HCT116 (cell line): ENCODE measurements around the gene GBX1. TPM values are rescaled to one million over a fixed set of nuclear protein-coding genes. Genes with fewer than 3 reads are reported as not detected.

ENCODE experiments used
- ATAC-seq: fragments of 200-7000 bp; cut with Tn5 transposase; 2 replicates; pipeline ENCODE4 v1.9.1; 2020; ENCODE audit warnings: mild to moderate bottlenecking, moderate library complexity
- BruUV-seq: library from RNA; stranded (reverse); fragments of 400-500 nt; replicated peaks from 2 replicates; lab custom pipeline; 2021; lab: Mats Ljungman, UMichigan
- CTCF ChIA-PET: fragments of 300-600 bp; sonication (Branson Sonifier 250); formaldehyde crosslinking; loops from one replicate; lab custom pipeline; 2021; ENCODE audit warnings: antibody characterized with exemption; lab: Charles Lee
- POLR2A ChIA-PET: fragments of 300-600, 350-600 bp; sonication (Branson Sonifier 250); formaldehyde crosslinking; loops from one replicate; lab custom pipeline; 2021; ENCODE audit warnings: antibody characterized with exemption; lab: Charles Lee
- RAD21 ChIA-PET, 2 experiments: fragments of 300-600 bp; sonication (Branson Sonifier 250); formaldehyde crosslinking; loops; one replicate each; lab custom pipeline; 2023; ENCODE audit warnings: low total read pairs in 2 of 2; ENCODE audit not compliant: uncharacterized antibody in 2 of 2, unreplicated experiment in 2 of 2, low non-redundant PET in 1 of 2; lab: Charles Lee
- DNase-seq: peaks from one replicate; pipeline ENCODE4 v3.0.0-alpha.2; 2010; ENCODE audit warnings: low read depth, low spot score
- H2AFZ ChIP-seq: fragments of 200-600 bp; shearing (Covaris generic), sonication (generic); 2 replicates; pipeline ENCODE4 v1.6.1; 2017; ENCODE audit warnings: low read depth, mixed run types, mixed read lengths, antibody characterized with exemption, low read length; ENCODE audit not compliant: poor library complexity, severe bottlenecking
- H3K27ac ChIP-seq: 2 replicates; pipeline ENCODE4 v1.5.1; 2012; ENCODE audit warnings: low read depth, low read length
- H3K27me3 ChIP-seq: fragments of 200-600 bp; sonication (generic); 2 replicates; pipeline ENCODE4 v1.6.1; 2016; ENCODE audit warnings: mixed run types, low read length, mixed read lengths; ENCODE audit not compliant: insufficient read depth
- H3K36me3 ChIP-seq, 2 experiments: fragments of 200-500 bp in 1 of 2; fragments of 200-600 bp in 1 of 2; sonication (Bioruptor generic) in 1 of 2; sonication (generic) in 1 of 2; 2 replicates each; pipeline versions ENCODE4 v1.5.1 to v1.6.1; 2014 to 2016; ENCODE audit warnings: low read length in 2 of 2, inconsistent platforms in 1 of 2, mixed read lengths in 1 of 2, mixed run types in 1 of 2; ENCODE audit not compliant: insufficient read depth in 2 of 2, control insufficient read depth in 1 of 2
- H3K4me1 ChIP-seq, 2 experiments: fragments of 200-600 bp in 1 of 2; sonication (generic) in 1 of 2; 2 replicates each; pipeline versions ENCODE4 v1.5.1 to v1.6.1; 2012 to 2017; ENCODE audit warnings: low read length in 2 of 2, inconsistent platforms in 1 of 2, mild to moderate bottlenecking in 1 of 2, mixed read lengths in 1 of 2, mixed run types in 1 of 2, moderate library complexity in 1 of 2; ENCODE audit not compliant: insufficient read depth in 2 of 2, control insufficient read depth in 1 of 2
- H3K4me2 ChIP-seq: fragments of 200-600 bp; sonication (generic); 2 replicates; pipeline ENCODE4 v1.6.1; 2017; ENCODE audit warnings: mixed run types, low read length, mixed read lengths
- H3K4me3 ChIP-seq, 2 experiments: fragments of 200-600 bp in 1 of 2; sonication (generic) in 1 of 2; replicated peaks in 1 of 2; 2 replicates each; pipeline ENCODE4 v1.5.1; 2011 to 2016; ENCODE audit warnings: low read length in 2 of 2, control low read depth in 1 of 2, low read depth in 1 of 2, mild to moderate bottlenecking in 1 of 2, mixed read lengths in 1 of 2, mixed run types in 1 of 2
- H3K79me2 ChIP-seq: fragments of 200-600 bp; sonication (generic); 2 replicates; pipeline ENCODE4 v1.6.1; 2017; ENCODE audit warnings: mild to moderate bottlenecking, mixed run types, low read length, moderate library complexity, mixed read lengths; ENCODE audit not compliant: insufficient read depth
- H3K9ac ChIP-seq: fragments of 200-600 bp; sonication (generic); 2 replicates; pipeline ENCODE4 v1.6.1; 2016; ENCODE audit warnings: low read length, mixed read lengths
- H3K9me2 ChIP-seq: fragments of 200-600 bp; sonication (generic), shearing (Covaris generic); 2 replicates; pipeline ENCODE4 v1.6.1; 2017; ENCODE audit warnings: mixed run types, mild to moderate bottlenecking, moderate library complexity; ENCODE audit not compliant: insufficient read depth
- H3K9me3 ChIP-seq, 2 experiments: fragments of 200-500 bp in 1 of 2; fragments of 200-600 bp in 1 of 2; sonication (Bioruptor generic) in 1 of 2; sonication (generic) in 1 of 2; 2 replicates each; pipeline ENCODE4 v1.6.1; 2014 to 2017; ENCODE audit warnings: low read length in 2 of 2, mixed read lengths in 2 of 2, inconsistent platforms in 1 of 2, low read depth in 1 of 2, mild to moderate bottlenecking in 1 of 2, mixed run types in 1 of 2, moderate library complexity in 1 of 2; ENCODE audit not compliant: control insufficient read depth in 1 of 2, insufficient read depth in 1 of 2
- H4K20me1 ChIP-seq: fragments of 200-600 bp; sonication (generic), shearing (Covaris generic); 2 replicates; pipeline ENCODE4 v1.6.1; 2017; ENCODE audit warnings: mixed run types, mild to moderate bottlenecking, moderate library complexity; ENCODE audit not compliant: insufficient read depth
- CEBPB ChIP-seq: IDR thresholded peaks from 2 replicates; pipeline ENCODE4 v1.6.1; 2012; ENCODE audit warnings: low read depth
- EGR1 ChIP-seq: IDR thresholded peaks from 2 replicates; pipeline ENCODE4 v1.6.1; 2012; ENCODE audit warnings: low read depth
- ELF1 ChIP-seq: IDR thresholded peaks from 2 replicates; pipeline ENCODE4 v1.6.1; 2012; ENCODE audit warnings: low read depth, borderline replicate concordance
- EZH2 ChIP-seq: fragments of 200-600 bp; sonication (generic); IDR thresholded peaks from 2 replicates; pipeline ENCODE4 v1.6.1; 2017; ENCODE audit warnings: antibody characterized with exemption, mixed run types
- EZH2phosphoT487 ChIP-seq: fragments of 200-600 bp; IDR thresholded peaks from 2 replicates; pipeline ENCODE4 v1.6.1; 2018; ENCODE audit warnings: antibody characterized with exemption, borderline replicate concordance
- FOSL1 ChIP-seq: IDR thresholded peaks from 2 replicates; pipeline ENCODE4 v1.6.1; 2012; ENCODE audit warnings: low read depth
- JUND ChIP-seq: IDR thresholded peaks from 2 replicates; pipeline ENCODE4 v1.6.1; 2012
- POLR2A ChIP-seq: IDR thresholded peaks from 2 replicates; pipeline ENCODE4 v1.7.0; 2011; ENCODE audit warnings: borderline replicate concordance; ENCODE audit not compliant: insufficient read depth, insufficient read length; ENCODE audit errors: extremely low read depth
- POLR2AphosphoS5 ChIP-seq: IDR thresholded peaks from 2 replicates; pipeline ENCODE4 v1.6.1; 2011; ENCODE audit warnings: mild to moderate bottlenecking, low read depth, low read length, moderate library complexity
- RAD21 ChIP-seq: IDR thresholded peaks from 2 replicates; pipeline ENCODE4 v1.6.1; 2012; ENCODE audit warnings: low read depth, mild to moderate bottlenecking
- SIN3A ChIP-seq: IDR thresholded peaks from 2 replicates; pipeline ENCODE4 v1.6.1; 2012; ENCODE audit warnings: low read depth
- TCF7L2 ChIP-seq: IDR thresholded peaks from 2 replicates; pipeline ENCODE4 v1.7.0; 2011; ENCODE audit warnings: borderline replicate concordance, inconsistent platforms; ENCODE audit not compliant: insufficient read depth, insufficient read length; ENCODE audit errors: extremely low read depth
- ZFX ChIP-seq: fragments of 450-650 bp; IDR thresholded peaks from 2 replicates; pipeline ENCODE4 v1.6.1; 2017
- ZNF274 ChIP-seq: fragments of 200-500 bp; sonication (Bioruptor generic); IDR thresholded peaks from 2 replicates; pipeline ENCODE4 v1.6.1; 2014; ENCODE audit warnings: mild to moderate bottlenecking, low read depth, low read length, inconsistent platforms
- intact Hi-C: fragments of 100-400 bp; cut with micrococcal nuclease; formaldehyde crosslinking; loops from 2 replicates; pipeline ENCODE4 v1.10.0; 2022
- total RNA-seq: library from RNA; stranded (reverse); gene quantifications from one replicate; pipeline ENCODE4 v1.2.1, GENCODE V29; 2021; ENCODE audit not compliant: unreplicated experiment
- TF ChIP-seq, protein P1 (sequence below): IDR thresholded peaks from 2 replicates; pipeline ENCODE4 v1.6.1; 2012; ENCODE audit warnings: low read depth
- TF ChIP-seq, protein P2 (sequence below): IDR thresholded peaks from 2 replicates; pipeline ENCODE4 v1.6.1; 2012
- TF ChIP-seq, protein P3 (sequence below), 3 experiments: fragments of 200-600 bp in 1 of 3; sonication (generic) in 1 of 3; IDR thresholded peaks in 2 of 3; conservative IDR thresholded peaks in 1 of 3; 2 replicates each; pipeline ENCODE4 v1.5.1; 2012 to 2017; ENCODE audit warnings: low read depth in 2 of 3, low read length in 2 of 3, antibody characterized with exemption in 1 of 3, borderline replicate concordance in 1 of 3, control low read depth in 1 of 3, mild to moderate bottlenecking in 1 of 3, mixed read lengths in 1 of 3, mixed run types in 1 of 3, moderate library complexity in 1 of 3; ENCODE audit not compliant: insufficient read depth in 1 of 3

Gene GBX1
- total RNA-seq, 1 experiment from 2014 or later = 0.86 TPM

GRCh38 chr7:151131224-151131591 is 36.3 kb downstream of the GBX1 start:
- H3K27ac ChIP-seq = no peak overlapping the region
- no peaks in the 10 kb centered on the region for H3K9me2 ChIP-seq
- no peaks in the 10 kb centered on the region for H3K4me1 ChIP-seq
- no peaks in the 10 kb centered on the region for H4K20me1 ChIP-seq
- intact Hi-C loops = no loop called here
- TF ChIP-seq JUND (no peak), ZNF274 (no peak), EZH2 (no peak), CEBPB (no peak), ELF1 (no peak), TCF7L2 (no peak), POLR2AphosphoS5 (no peak), POLR2A (no peak), RAD21 (no peak), EZH2phosphoT487 (no peak), SIN3A (no peak), FOSL1 (no peak), EGR1 (no peak), ZFX (no peak)
- TF ChIP-seq, protein P1, sequence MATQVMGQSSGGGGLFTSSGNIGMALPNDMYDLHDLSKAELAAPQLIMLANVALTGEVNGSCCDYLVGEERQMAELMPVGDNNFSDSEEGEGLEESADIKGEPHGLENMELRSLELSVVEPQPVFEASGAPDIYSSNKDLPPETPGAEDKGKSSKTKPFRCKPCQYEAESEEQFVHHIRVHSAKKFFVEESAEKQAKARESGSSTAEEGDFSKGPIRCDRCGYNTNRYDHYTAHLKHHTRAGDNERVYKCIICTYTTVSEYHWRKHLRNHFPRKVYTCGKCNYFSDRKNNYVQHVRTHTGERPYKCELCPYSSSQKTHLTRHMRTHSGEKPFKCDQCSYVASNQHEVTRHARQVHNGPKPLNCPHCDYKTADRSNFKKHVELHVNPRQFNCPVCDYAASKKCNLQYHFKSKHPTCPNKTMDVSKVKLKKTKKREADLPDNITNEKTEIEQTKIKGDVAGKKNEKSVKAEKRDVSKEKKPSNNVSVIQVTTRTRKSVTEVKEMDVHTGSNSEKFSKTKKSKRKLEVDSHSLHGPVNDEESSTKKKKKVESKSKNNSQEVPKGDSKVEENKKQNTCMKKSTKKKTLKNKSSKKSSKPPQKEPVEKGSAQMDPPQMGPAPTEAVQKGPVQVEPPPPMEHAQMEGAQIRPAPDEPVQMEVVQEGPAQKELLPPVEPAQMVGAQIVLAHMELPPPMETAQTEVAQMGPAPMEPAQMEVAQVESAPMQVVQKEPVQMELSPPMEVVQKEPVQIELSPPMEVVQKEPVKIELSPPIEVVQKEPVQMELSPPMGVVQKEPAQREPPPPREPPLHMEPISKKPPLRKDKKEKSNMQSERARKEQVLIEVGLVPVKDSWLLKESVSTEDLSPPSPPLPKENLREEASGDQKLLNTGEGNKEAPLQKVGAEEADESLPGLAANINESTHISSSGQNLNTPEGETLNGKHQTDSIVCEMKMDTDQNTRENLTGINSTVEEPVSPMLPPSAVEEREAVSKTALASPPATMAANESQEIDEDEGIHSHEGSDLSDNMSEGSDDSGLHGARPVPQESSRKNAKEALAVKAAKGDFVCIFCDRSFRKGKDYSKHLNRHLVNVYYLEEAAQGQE = no peak
- TF ChIP-seq, protein P2, sequence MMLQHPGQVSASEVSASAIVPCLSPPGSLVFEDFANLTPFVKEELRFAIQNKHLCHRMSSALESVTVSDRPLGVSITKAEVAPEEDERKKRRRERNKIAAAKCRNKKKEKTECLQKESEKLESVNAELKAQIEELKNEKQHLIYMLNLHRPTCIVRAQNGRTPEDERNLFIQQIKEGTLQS = no peak
- TF ChIP-seq, protein P3, sequence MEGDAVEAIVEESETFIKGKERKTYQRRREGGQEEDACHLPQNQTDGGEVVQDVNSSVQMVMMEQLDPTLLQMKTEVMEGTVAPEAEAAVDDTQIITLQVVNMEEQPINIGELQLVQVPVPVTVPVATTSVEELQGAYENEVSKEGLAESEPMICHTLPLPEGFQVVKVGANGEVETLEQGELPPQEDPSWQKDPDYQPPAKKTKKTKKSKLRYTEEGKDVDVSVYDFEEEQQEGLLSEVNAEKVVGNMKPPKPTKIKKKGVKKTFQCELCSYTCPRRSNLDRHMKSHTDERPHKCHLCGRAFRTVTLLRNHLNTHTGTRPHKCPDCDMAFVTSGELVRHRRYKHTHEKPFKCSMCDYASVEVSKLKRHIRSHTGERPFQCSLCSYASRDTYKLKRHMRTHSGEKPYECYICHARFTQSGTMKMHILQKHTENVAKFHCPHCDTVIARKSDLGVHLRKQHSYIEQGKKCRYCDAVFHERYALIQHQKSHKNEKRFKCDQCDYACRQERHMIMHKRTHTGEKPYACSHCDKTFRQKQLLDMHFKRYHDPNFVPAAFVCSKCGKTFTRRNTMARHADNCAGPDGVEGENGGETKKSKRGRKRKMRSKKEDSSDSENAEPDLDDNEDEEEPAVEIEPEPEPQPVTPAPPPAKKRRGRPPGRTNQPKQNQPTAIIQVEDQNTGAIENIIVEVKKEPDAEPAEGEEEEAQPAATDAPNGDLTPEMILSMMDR (IDR thresholded peaks at IDR 0.05 in 2 of 3, conservative IDR thresholded peaks at IDR 0.05 in 1 of 3; ENCODE audit: borderline replicate concordance in 1 of 3, insufficient read depth in 1 of 3, low read depth in 2 of 3, low read length in 2 of 3) = no peak
- H2AFZ ChIP-seq = no peak overlapping the region
- BruUV-seq = no TSS peak
- DNase-seq (no peak), ATAC-seq (no peak)
- no peaks in the 10 kb centered on the region for H3K9me3 ChIP-seq
- H3K9ac ChIP-seq = no peak overlapping the region
- ChIA-PET RAD21 (no interaction called here), POLR2A (no interaction called here), CTCF (no interaction called here)
- no peaks in the 10 kb centered on the region for H3K27me3 ChIP-seq
- no peak overlapping the region for H3K4me3 ChIP-seq
- peaks cover 6 to 28% of the 10 kb centered on the region in 2 experiments; a peak in 3 of 4 replicates for H3K36me3 ChIP-seq
- no peaks in the 10 kb centered on the region; the same call in 1 of the 2 replicates for H3K79me2 ChIP-seq
- no peak overlapping the region for H3K4me2 ChIP-seq
